ENCODE results near the gene CNNM3. TPM values are rescaled to one million over a fixed set of nuclear protein-coding genes. Genes with fewer than 3 reads are reported as not detected.

CNNM3 gene
- total RNA-seq, 2 donors from 2014 or later, result 4.2 to 7.9 TPM

DNA sequence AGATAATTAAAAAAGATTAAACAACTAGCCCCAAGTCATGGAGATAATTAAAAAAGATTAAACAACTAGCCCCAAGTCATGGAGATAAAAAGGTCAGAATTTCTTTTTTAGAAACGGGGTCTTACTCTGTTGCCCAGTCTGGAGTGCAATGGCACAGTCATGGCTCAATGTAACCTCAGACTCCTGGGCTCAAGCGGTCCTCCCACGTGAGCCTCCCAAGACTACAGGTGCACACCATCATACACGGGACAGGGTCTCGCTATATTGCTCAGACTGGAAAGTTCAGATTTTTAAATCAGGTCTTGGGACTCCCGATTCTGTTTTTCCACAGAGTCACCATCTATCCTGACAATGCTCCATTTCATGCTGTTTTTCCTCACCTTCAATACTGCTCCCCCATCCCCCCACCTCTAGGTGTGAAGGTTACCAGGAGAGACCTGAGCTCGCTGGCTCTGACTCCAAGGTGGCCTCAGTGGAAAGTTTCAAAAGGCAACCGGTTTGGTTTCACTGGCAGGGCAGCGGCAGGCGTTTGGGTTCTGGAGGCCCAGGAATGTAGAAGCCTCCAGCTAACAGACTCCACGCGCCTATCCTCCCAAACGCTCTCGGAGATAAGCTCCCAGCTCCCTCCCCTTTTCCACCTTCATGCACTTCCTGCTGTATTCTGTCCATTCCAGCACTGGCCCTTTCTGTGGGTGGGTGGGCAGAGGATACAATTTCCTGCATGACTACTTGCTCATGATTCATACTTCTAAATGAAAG is 56.7 kb downstream of the CNNM3 start:
- Histone ChIP-seq H3K4me1 (peaks cover 0 to 49% of the 10 kb centered on the region in 2 donors), H3K9me3 (no peaks in the 10 kb centered on the region), H3K27me3 (no peaks in the 10 kb centered on the region), H3K27ac (peak overlapping the region; percentile 45 to 55), H3K4me3 (no peak overlapping the region), H3K36me3 (no peaks in the 10 kb centered on the region)
- TF ChIP-seq, protein P1, sequence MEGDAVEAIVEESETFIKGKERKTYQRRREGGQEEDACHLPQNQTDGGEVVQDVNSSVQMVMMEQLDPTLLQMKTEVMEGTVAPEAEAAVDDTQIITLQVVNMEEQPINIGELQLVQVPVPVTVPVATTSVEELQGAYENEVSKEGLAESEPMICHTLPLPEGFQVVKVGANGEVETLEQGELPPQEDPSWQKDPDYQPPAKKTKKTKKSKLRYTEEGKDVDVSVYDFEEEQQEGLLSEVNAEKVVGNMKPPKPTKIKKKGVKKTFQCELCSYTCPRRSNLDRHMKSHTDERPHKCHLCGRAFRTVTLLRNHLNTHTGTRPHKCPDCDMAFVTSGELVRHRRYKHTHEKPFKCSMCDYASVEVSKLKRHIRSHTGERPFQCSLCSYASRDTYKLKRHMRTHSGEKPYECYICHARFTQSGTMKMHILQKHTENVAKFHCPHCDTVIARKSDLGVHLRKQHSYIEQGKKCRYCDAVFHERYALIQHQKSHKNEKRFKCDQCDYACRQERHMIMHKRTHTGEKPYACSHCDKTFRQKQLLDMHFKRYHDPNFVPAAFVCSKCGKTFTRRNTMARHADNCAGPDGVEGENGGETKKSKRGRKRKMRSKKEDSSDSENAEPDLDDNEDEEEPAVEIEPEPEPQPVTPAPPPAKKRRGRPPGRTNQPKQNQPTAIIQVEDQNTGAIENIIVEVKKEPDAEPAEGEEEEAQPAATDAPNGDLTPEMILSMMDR (IDR thresholded peaks at IDR 0.05), result no peak
- DNase-seq (ENCODE audit: low spot score), result no peak

DNA sequence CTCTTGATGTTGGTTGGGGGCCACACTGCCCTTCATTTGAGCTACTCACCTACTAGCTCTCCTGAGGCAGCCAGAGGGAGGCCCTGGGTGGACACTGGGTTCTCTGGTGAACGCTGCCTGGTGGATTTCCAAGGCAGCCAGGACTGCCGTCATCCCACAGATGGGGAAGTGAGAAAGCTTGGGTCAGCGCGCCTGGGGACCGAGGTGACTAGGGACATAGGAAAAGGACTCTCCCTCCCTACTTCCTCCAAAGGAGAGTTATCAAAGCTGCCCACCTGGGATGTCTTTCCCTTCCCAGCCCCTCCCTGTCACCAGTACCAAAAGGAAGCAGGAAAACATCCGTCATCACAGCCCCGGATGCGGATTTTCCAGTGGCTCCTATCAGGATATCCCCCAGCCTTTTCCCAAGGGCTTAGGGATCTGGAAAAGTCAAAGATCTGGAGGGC is 57.6 kb downstream of the CNNM3 start:
- Histone ChIP-seq H3K36me3 (no peaks in the 10 kb centered on the region), H3K9me3 (no peaks in the 10 kb centered on the region), H3K4me1 (peaks cover 0 to 43% of the 10 kb centered on the region in 2 donors), H3K27me3 (no peaks in the 10 kb centered on the region), H3K27ac (peak overlapping the region; percentile 45 to 55), H3K4me3 (no peak overlapping the region)
- TF ChIP-seq, protein P1 (IDR thresholded peaks at IDR 0.05), result peak in 1 of 2 donors; percentile 24
- peak; percentile 83 for DNase-seq (ENCODE audit: low spot score)

DNA sequence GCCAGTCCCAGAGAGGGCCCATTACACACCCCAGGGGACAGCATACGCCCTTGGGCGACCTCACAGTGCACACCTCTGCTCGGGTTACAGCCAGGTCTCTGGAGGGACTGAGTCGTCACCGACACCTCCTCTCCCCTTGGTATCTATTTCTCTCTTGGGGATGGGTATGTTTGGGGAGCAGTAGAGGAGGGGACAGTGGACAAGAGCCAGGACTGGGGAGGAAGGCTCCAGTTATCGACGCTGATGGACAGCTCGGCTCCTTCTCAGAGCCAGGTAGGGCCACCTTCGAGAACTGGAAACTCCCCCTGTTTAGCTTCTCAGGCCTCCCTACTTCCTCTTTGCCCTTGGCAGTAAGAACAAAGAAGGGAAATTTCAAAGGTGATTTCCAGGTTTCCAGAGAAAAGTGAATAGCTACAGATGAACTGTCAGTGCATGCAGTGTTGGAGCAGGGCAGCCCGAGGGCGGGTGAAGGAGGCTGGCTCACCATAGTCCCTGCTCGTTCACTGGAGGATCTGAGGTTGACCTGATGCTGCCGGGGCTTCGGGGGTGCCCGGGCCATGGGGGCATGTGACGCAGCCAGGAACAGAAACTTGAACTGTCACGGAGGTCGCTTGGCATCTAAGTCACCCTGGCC is 58.2 kb downstream of the CNNM3 start:
- H3K9me3 ChIP-seq, result no peaks in the 10 kb centered on the region
- H3K27me3 ChIP-seq, result no peaks in the 10 kb centered on the region
- no peak overlapping the region for H3K4me3 ChIP-seq
- H3K27ac ChIP-seq, result peak overlapping the region; percentile 45 to 55
- no peaks in the 10 kb centered on the region for H3K36me3 ChIP-seq
- TF ChIP-seq, protein P1 (IDR thresholded peaks at IDR 0.05), result no peak
- peaks cover 0 to 43% of the 10 kb centered on the region in 2 donors for H3K4me1 ChIP-seq
- DNase-seq (ENCODE audit: low spot score), result no peak

DNA sequence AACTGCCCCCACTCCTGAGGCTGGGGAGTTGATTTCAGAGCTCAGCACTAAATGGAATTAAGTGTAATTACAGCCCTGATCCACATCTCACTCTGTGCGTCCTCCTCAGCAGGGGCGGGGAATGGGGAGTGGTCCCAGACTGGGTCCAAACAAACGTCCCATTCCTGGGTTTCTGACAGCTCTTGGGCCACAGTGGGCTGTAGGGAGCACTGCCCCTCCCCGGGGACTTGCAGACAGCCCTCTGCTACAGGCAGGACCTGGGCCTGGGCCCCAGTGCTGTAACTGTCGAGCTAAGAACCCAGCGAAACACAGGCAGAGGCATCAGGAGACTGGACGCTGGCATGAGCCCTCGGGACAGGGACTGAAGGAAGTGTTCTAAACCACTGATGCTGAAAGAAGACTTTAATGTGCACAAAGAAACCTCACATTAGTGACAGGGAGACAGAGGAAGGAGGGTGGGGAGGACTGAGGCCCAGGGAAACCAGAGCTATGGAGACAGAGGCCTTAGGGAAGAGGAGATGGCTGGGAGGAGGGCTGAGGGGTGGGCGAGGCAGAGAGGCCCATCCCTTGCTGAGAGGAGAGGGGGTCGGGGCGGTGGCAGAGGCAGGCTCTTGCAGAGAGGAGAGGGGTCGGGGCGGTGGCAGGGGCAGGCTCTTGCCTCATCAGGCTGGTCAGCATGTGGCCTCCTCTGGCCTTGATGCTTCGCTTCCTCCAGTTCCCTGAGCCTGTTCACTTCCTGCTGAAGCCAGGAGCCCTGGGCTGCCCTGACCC is 59.6 kb downstream of the CNNM3 start:
- no peak for DNase-seq (ENCODE audit: low spot score)
- Histone ChIP-seq H3K9me3 (no peaks in the 10 kb centered on the region), H3K4me3 (no peak overlapping the region), H3K27me3 (no peaks in the 10 kb centered on the region), H3K36me3 (no peaks in the 10 kb centered on the region), H3K4me1 (peaks cover 0 to 39% of the 10 kb centered on the region in 2 donors), H3K27ac (no peak overlapping the region)
- TF ChIP-seq, protein P1 (IDR thresholded peaks at IDR 0.05), result no peak

DNA sequence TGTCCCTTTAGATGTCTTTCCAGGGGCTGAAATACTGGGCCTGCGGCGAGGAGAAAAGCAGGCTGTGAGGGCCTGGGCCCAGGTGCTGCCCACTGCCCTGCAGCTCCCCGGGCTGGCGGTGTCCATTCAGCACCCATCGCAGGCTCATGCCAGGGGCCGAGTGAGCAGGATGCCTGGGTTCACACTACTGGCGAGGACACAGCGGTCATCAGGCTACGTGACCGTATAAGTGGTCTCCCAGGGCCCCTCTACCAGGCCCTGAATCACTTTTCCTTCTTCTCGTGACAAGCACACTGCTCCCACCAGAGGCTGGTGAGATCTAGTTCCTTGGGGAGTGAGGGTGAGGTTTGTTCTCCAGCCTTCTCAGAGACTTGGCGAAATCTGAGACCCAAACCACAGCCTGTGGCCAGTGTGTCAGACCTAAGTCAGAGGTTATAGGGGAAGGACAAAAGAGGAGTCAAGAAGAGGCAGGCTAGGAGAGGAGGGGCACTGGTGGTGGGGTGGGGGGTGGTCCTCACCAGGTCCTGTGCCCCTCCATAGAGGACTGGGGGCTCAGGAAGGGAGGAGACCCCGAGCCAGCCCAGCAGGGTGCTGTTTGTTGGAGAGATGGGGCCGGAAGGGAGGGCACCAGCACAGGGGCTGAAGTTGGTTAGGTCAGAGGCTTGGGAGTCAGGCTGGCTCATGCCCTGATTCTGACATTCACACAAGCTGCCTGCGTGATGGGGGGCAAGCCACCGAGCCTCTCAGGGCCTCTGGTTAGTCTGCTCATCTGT is 60.4 kb downstream of the CNNM3 start:
- DNase-seq (ENCODE audit: low spot score), result no peak
- Histone ChIP-seq H3K4me3 (no peak overlapping the region), H3K27me3 (no peaks in the 10 kb centered on the region), H3K36me3 (no peaks in the 10 kb centered on the region), H3K27ac (no peak overlapping the region), H3K4me1 (peaks cover 0 to 34% of the 10 kb centered on the region in 2 donors), H3K9me3 (no peaks in the 10 kb centered on the region)
- TF ChIP-seq, protein P1 (IDR thresholded peaks at IDR 0.05), result no peak
